GM19468 (cell line): ENCODE results near the gene HSPD1.

Source experiments
- ATAC-seq: cut with Tn5 transposase; IDR thresholded peaks from one replicate; pipeline ENCODE4 v1.9.1; 2021; ENCODE audit warnings: mild to moderate bottlenecking, moderate library complexity, moderate number of reproducible peaks; ENCODE audit not compliant: unreplicated experiment; ENCODE audit errors: extremely low read depth

The HSPD1 gene

GRCh38 chr2:197499594-197500502 lies at the start of gene HSPD1, which contains the start of gene HSPE1:
Gene HSPD1 (minus strand): TSS chr2:197499840. CDS start chr2:197498848, 992 bp downstream.
Gene HSPE1 (plus strand): TSS chr2:197500379. CDS start chr2:197500437, 58 bp downstream.
- peak; percentile 72 for ATAC-seq

DNA sequence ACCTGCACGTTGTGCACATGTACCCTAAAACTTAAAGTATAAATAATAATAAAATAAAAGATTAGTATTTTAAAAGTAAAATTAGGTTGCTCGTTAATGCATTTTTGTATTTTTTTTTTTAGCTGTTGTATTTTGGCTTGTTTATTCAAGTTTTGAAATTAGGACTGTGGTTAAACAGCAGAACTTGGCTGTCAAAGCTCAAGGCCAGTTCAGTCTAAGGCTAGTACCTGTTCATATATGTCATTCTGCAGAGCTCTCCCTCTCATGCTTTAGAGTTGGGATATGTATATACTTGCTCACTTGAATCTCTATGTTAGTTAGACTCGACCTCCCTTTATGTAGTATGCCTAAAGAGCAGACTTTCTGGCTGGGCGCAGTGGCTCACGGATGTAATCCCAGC lies 48.9 kb upstream of the HSPD1 start:
- ATAC-seq = no peak

DNA sequence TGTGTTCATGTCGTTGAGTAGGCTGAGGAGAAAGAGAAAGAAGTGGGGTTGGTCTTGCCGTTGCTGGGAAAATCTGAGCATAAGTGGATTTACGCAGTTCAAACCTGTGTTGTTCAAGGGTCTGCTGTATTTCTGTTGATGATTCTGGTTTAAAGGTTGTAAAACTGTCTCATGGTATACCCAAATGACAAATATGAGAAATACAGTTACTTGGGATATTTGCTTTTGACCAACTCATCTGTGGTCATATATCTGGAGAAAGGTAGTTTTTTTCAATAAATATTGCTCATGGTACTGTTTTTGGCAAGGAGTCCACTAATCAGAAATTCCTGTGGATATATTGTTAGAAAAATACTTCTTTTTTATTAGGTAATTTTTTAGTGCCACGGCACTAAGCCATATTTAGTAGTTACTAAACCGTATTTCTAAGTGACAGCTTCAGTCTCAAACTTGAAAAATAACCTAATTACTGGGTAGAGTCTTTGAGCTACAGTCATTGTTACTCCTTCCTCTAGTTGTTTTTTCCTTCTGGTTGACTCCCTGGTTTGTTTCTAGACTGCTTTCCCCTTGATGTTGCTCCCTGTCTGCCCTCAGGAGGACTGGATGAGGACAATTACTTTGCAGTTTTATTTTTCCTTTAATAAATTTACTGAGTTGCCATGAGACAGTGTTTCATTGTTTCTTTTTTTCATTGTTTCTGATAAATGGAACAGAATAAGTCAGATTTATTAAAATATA lies 47.7 kb upstream of the HSPD1 start:
- ATAC-seq = no peak

DNA sequence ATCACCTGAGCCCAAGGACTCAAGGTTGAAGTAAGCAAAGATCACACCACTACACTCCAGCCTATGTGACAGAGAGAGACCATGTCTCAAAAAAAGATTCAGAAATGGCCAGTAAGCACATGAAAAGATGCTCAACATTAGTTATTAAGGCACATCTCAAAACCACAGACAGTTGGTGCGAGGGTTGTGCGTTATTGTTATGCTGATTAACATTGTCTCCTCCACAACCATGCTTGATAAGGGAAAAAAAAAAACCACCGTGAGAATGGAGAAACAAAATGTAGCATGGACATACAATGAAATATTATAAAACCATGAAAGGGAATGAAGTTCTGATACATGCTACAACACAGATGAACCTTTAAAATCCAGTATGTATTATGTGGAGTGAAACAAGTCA lies 43.6 kb upstream of the HSPD1 start:
- ATAC-seq = no peak

DNA sequence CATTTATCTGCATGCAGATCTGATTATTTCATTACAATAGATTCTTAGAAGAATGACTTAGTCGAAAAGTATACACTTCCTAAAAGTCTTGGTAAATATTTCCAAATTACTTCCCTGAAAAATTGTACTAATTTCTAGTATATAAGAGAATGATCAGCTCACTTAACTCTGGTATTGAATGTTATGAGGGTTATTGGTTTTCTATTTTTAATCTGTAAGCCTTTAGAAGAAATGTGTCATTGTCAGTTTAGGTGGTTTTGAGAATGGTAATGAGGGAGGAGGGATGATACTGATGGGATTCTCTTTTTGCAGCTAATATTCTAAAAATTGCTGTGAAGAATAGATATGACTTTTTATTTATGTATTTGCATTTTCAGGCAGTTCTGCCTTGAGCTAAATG lies 40.1 kb upstream of the HSPD1 start:
- ATAC-seq = no peak

GRCh38 chr2:197538412-197538811 lies 38.8 kb upstream of the HSPD1 start:
- no peak for ATAC-seq

DNA sequence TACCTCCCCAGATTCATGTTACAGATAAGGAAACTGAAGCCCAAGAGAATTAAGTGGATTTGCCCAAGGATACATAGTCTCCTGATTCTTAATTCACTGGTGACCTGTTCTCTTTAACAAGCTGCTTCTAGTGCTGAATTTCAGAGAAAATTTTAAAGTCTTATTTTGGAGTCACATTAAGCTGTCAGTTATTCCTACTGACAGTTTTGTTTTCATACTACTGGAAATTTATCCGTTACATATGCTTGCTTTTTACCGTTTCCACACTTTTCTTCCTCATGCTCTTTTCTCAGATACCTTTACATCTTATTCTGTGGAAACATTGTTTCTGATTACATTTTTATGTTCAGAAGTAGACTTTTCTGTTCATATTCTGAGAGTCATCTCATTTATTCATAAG lies 17.5 kb upstream of the HSPD1 start:
- no peak for ATAC-seq

DNA sequence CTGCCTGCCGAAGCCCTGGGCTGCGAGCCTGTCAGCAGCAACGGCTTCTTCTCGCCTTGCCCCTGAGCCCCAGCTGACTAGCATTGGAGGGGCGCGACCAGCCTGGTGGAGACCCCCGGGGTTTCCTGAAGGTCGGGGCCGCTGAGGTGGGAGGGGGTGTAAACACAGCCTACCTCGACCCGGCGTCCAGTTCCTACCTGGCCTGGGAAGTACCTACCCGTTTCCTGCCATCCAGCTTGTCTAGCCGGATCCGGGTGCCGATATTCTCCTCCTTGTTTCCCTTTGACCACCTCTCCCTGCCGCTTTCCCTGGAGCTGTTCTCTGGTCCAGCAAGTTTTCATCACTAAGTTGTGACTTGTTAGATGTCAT lies 16.7 kb upstream of the HSPD1 start:
- ATAC-seq = no peak

GRCh38 chr2:197515739-197516392 lies 16.2 kb upstream of the HSPD1 start, which contains the start of gene MOB4:
Gene MOB4 (plus strand): TSS chr2:197516066. CDS start chr2:197516087, 21 bp downstream.
- ATAC-seq = peak; percentile 96

DNA sequence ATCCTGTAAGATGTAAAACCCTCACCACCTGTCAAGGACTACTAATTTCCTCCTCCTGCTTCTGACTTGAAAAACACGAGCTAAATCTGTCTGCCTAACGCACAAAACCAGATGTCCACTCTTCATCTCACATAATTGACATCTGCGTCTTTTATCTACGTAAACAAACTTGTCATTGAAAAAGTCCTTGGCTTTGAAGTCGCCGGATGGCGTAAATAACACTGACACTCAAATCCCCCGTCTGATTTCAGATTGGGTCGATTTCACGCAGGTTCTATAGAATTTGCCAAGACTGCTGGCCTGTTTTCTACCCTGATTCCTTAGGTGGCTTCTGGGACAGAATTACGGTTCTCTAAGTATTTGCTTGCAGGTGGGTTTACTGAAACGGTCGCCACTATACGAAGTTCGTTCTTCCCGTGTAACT lies 15.7 kb upstream of the HSPD1 start:
- ATAC-seq = no peak

- no peak for ATAC-seq
These were observed 15.1 kb upstream of the HSPD1 start for GRCh38 chr2:197514754-197515153.

- ATAC-seq = no peak
These were observed 14.3 kb upstream of the HSPD1 start for GRCh38 chr2:197513915-197514314.

GRCh38 chr2:197506658-197507057 lies 7.0 kb upstream of the HSPD1 start:
- no peak for ATAC-seq

DNA sequence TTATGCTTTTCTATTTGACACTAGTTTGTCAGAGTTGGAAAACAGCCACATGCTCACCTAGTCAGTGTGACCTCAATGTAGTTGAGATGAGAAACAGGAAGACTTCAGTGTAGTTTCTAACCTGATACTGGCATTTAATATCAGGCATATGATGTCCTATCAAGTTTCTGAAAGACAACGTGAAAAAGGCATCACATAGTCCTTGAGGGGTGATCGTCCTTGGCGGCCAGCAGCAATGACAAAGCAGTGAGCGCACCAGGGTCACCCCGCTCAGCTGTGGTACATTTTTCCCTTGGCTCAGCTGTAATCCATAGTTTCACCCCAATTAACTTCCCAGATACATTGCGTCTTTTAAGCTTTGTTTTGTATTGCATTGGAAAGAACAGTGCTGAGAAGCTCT lies 4.9 kb upstream of the HSPD1 start:
- ATAC-seq = no peak

GRCh38 chr2:197504000-197504399 lies 4.4 kb upstream of the HSPD1 start:
- no peak for ATAC-seq

DNA sequence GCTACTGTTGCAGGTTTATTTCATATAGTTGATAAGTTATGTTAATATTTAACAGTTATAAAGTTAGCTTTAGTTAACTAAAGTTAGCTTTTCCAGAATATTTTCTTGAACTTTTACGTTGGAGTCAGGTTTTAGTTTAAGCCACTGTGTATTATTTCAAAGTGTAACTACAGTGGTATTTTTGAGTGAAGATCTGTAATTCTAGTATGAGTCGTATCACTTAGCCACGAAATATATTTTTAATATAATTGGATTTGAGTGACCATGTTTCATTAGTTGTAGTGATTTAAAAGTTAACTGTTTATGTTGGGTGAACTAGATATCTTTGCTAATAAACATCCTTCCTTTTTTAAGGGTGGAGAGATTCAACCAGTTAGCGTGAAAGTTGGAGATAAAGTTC lies 3.0 kb upstream of the HSPD1 start:
- ATAC-seq = no peak

DNA sequence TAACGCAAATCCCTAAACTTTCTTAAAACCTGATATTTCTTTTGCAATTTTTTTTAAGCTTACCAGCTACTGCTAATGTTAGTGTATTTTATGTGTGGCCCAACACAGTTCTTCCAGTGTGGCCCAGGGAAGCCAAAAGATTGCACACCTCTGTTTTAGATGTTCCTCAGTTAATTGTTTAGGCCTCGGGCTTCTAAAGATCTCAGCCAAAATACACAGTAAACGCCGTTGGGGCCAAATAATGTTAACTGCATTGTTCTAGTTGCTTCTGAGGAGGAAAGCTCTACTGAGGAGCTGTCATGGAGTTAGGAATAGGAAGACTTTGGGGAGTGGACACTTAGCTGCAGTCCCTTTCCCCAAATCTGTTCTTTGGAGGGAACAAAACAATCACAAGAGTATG lies 2.6 kb upstream of the HSPD1 start:
- no peak for ATAC-seq

DNA sequence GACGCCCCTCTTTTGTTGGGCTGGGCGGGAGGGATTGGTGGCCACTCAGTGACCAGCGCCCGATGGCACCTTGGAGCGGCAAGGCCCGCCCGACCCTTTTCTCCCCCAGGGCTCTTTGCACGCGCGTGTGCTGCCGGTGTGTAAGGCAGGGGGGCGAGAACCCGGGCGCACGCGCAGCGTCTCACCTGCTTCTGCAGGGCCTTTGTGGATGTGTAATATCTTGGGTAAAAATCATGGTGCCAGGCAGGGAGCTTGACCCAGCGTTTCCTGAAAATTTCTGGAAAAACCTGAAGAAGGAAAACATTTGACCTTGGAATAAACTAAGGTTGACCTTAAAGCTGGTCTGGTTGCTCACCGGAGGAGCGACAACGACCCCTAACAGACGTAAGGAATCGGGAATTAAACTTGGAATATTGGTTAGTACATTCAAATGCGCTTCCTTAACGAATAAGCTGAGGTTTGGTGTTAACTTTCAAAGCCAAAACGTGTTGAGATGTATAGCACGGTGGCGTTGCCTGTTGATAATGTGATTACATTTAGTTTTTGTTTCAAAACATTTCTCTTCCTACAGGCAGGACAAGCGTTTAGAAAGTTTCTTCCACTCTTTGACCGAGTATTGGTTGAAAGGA lies 977 bp upstream of the HSPD1 start:
- no peak for ATAC-seq

DNA sequence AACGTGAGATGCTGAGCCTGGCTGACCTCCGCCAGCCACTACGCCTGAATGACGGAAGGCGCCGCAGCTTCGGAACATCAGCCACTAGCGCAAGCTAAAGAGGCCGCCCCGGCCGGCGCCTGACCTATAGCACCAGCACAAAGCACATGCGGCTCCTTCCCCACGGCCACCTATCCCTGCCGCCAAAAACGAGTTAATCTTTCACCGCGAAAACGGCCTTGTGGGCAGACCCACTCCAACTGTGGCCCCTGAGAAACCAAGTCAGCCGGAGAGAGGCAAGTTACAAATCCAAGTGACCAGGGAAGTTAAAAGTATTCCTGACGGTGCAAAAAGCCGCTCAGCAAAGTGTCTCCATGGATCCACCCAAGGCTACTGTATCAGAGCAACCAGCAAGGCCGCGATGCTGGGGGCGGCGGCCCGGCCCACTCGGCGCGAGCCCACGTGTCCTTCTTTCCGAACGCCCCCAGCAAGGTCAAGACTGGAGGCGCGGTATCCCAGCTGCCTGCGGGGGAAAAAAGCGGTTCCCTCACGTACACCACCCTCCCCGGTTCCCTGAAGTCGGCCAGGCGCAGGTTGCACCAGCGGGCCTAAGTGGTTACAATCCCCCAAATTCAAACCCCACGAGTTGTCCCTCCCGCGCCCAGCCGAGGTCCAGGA lies 575 bp downstream of the HSPD1 start:
- ATAC-seq = no peak
